ENCODE data around the gene PLB1. TPM values are rescaled to one million over a fixed set of nuclear protein-coding genes. Genes with fewer than 3 reads are reported as not detected.

Gene PLB1
- 1 to 10 TPM in 4 of 5 experiments, under 1 TPM in 1; 0.67 to 6.4 (median 1.2) TPM for total RNA-seq
- under 1 TPM; 0.47 to 0.79 TPM for polyA plus RNA-seq
- 12.7 reads per million, percentile 40 among the genes with 10 or more reads in this experiment for total RNA-seq

DNA sequence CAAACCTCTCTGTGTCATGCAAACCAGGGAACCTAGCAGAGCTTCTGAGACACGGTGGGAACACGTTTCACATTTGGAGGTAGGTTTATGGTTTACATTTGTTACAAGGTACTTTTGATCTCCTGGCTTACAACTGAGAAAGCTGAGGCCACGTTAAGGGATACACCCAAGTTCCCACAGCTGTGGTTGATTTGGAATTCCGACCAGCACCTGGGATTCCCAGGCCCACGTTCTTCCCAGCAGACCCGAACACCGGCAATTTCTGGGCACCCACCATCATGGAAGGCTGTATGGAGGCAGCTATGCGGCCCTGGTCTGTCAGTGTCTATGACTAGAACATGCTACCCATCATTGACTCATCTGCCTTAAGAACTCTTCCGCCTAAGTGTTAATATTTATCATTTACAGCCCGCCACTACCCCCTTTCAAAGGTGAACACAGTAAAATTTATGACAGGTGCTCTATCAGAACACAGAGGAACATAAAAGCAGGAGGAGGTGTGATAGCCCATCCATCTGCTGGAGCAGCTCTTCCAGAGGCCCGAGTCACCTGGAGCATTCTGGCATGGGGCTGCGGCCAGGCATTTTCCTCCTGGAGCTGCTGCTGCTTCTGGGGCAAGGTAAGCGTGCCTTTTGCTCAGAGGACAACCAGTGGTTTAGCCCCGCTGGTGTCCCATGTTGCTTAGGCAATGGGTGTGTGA is at the start of gene PLB1:
PLB1 (plus strand) TSS at position 510 of the 700 bp plus-strand sequence; CDS start at position 565, 55 bp downstream.
- no peaks in the 10 kb centered on the region for H3K4me1 ChIP-seq (ENCODE audit: control insufficient read depth in 2 of 2, insufficient read depth in 2 of 2, low read length in 2 of 2)
- ATAC-seq (no peak), DNase-seq (no peak)
- H3K27ac Mint-ChIP-seq, result no peak within 1 kb of the TSS
- H3K4me3 ChIP-seq (ENCODE audit: low read length), result no peak within 1 kb of the TSS
- intact Hi-C loops (cut with micrococcal nuclease), result no loop called here
- no peak within 1 kb of the TSS for H3K4me3 Mint-ChIP-seq
- H3K9me3 Mint-ChIP-seq, result peaks cover 0 to 6% (median 0%) of the 10 kb centered on the region in 11 donors
- H3K36me3 Mint-ChIP-seq, result no peaks in the 10 kb centered on the region
- no peaks in the 10 kb centered on the region for H3K36me3 ChIP-seq (ENCODE audit: control insufficient read depth in 2 of 3, insufficient read depth in 3 of 3, low read length in 3 of 3)
- no peak within 1 kb of the TSS for H3K27ac ChIP-seq (ENCODE audit: low read depth, low read length)
- H3K27me3 ChIP-seq (ENCODE audit: control insufficient read depth in 2 of 2, insufficient read depth in 2 of 2, low read length in 2 of 2), result no peaks in the 10 kb centered on the region
- H3K4me1 Mint-ChIP-seq, result no peaks in the 10 kb centered on the region
- POLR2A ChIA-PET, result no interaction called here
- CTCF ChIA-PET, result interaction anchor here (0.5 kb wide), 1 partner anchor 99 kb away, joined by 3 read pairs; no protein-coding TSS in a partner anchor
- H3K27me3 Mint-ChIP-seq, result peaks cover 0 to 29% (median 0%) of the 10 kb centered on the region in 5 donors
- no peaks in the 10 kb centered on the region for H3K9me3 ChIP-seq (ENCODE audit: control insufficient read depth in 2 of 3, low read length in 3 of 3)

DNA sequence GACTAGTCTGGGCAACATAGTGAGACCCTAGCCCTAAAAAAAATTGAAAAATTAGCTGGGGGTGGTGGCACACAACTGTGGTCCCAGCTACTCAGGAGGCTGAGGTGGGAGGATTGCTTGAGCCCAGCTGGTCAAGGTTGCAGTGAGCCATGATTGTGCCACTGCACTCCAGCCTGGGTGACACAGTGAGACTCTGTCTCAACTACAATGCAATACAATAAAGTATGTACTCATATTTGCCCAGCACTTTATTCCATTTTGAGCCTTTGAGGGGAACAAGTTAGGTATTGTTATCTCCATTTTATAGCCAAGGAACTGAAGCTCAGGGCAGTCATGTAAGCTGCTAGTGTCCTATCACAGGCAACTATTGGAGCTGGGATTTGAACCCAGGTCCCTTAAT is 49.3 kb upstream of the PLB1 start:
- H3K36me3 Mint-ChIP-seq, result peaks cover 0 to 9% (median 0%) of the 10 kb centered on the region in 5 donors
- H3K4me3 Mint-ChIP-seq, result no peak overlapping the region
- POLR2A ChIA-PET, result interaction anchor here (0.6 kb wide), 1 partner anchor 23 kb away, joined by 3 read pairs; no protein-coding TSS in a partner anchor
- Histone ChIP-seq H3K4me3 (ENCODE audit: low read length) (no peak overlapping the region), H3K27me3 (ENCODE audit: control insufficient read depth in 2 of 2, insufficient read depth in 2 of 2, low read length in 2 of 2) (no peaks in the 10 kb centered on the region), H3K4me1 (ENCODE audit: control insufficient read depth in 2 of 2, insufficient read depth in 2 of 2, low read length in 2 of 2) (no peaks in the 10 kb centered on the region), H3K36me3 (ENCODE audit: control insufficient read depth in 2 of 3, insufficient read depth in 3 of 3, low read length in 3 of 3) (no peaks in the 10 kb centered on the region), H3K9me3 (ENCODE audit: control insufficient read depth in 2 of 3, low read length in 3 of 3) (no peaks in the 10 kb centered on the region), H3K27ac (ENCODE audit: low read depth, low read length) (no peak overlapping the region)
- H3K9me3 Mint-ChIP-seq, result peaks cover 0 to 8% (median 0%) of the 10 kb centered on the region in 11 donors
- ATAC-seq (no peak), DNase-seq (no peak)
- no peaks in the 10 kb centered on the region for H3K27me3 Mint-ChIP-seq
- CTCF ChIA-PET, result interaction anchor here (0.6 kb wide), 1 partner anchor 23 kb away, joined by 3 read pairs; no protein-coding TSS in a partner anchor
- intact Hi-C loops (cut with micrococcal nuclease), result no loop called here
- H3K4me1 Mint-ChIP-seq, result peaks cover 0 to 51% (median 0%) of the 10 kb centered on the region in 7 donors
- no peak overlapping the region for H3K27ac Mint-ChIP-seq

- no peaks in the 10 kb centered on the region for H3K4me1 ChIP-seq (ENCODE audit: control insufficient read depth in 2 of 2, insufficient read depth in 2 of 2, low read length in 2 of 2)
- H3K9me3 Mint-ChIP-seq, result peaks cover 0 to 5% (median 0%) of the 10 kb centered on the region in 11 donors
- H3K4me3 ChIP-seq (ENCODE audit: low read length), result no peak overlapping the region
- ATAC-seq (no peak), DNase-seq (no peak)
- intact Hi-C loops (cut with micrococcal nuclease), result no loop called here
- no peaks in the 10 kb centered on the region for H3K27me3 ChIP-seq (ENCODE audit: control insufficient read depth in 2 of 2, insufficient read depth in 2 of 2, low read length in 2 of 2)
- no peaks in the 10 kb centered on the region for H3K27me3 Mint-ChIP-seq
- H3K27ac Mint-ChIP-seq, result no peak overlapping the region
- no peaks in the 10 kb centered on the region for H3K36me3 ChIP-seq (ENCODE audit: control insufficient read depth in 2 of 3, insufficient read depth in 3 of 3, low read length in 3 of 3)
- ChIA-PET POLR2A (interaction anchor here (0.7 kb wide), 1 partner anchor 18 kb away, joined by 3 read pairs; no protein-coding TSS in a partner anchor), CTCF (no interaction called here)
- H3K9me3 ChIP-seq (ENCODE audit: control insufficient read depth in 2 of 3, low read length in 3 of 3), result no peaks in the 10 kb centered on the region
- H3K4me3 Mint-ChIP-seq, result no peak overlapping the region
- H3K4me1 Mint-ChIP-seq, result peaks cover 0 to 53% (median 0%) of the 10 kb centered on the region in 7 donors
- H3K27ac ChIP-seq (ENCODE audit: low read depth, low read length), result no peak overlapping the region
- peaks cover 0 to 5% (median 0%) of the 10 kb centered on the region in 5 donors for H3K36me3 Mint-ChIP-seq
These were observed 48.8 kb upstream of the PLB1 start for GRCh38 chr2:28447086-28447485.

- Histone ChIP-seq H3K27ac (ENCODE audit: low read depth, low read length) (no peak overlapping the region), H3K36me3 (ENCODE audit: control insufficient read depth in 2 of 3, insufficient read depth in 3 of 3, low read length in 3 of 3) (no peaks in the 10 kb centered on the region), H3K4me3 (ENCODE audit: low read length) (no peak overlapping the region), H3K9me3 (ENCODE audit: control insufficient read depth in 2 of 3, low read length in 3 of 3) (no peaks in the 10 kb centered on the region), H3K4me1 (ENCODE audit: control insufficient read depth in 2 of 2, insufficient read depth in 2 of 2, low read length in 2 of 2) (no peaks in the 10 kb centered on the region), H3K27me3 (ENCODE audit: control insufficient read depth in 2 of 2, insufficient read depth in 2 of 2, low read length in 2 of 2) (no peaks in the 10 kb centered on the region)
- peak overlapping the region in 1 of 10 donors; percentile 10 for H3K4me3 Mint-ChIP-seq
- H3K27me3 Mint-ChIP-seq, result no peaks in the 10 kb centered on the region
- H3K4me1 Mint-ChIP-seq, result peaks cover 0 to 57% (median 0%) of the 10 kb centered on the region in 7 donors
- H3K9me3 Mint-ChIP-seq, result peaks cover 0 to 2% (median 0%) of the 10 kb centered on the region in 11 donors
- peaks cover 0 to 4% (median 0%) of the 10 kb centered on the region in 5 donors for H3K36me3 Mint-ChIP-seq
- peak overlapping the region in 3 of 9 donors; percentile 8 to 58 (median 32) for H3K27ac Mint-ChIP-seq
- POLR2A ChIA-PET, result no interaction called here
- intact Hi-C loops (cut with micrococcal nuclease), result loop anchor here in 1 of 2 donors (2.0 kb wide), 1 partner anchor 23 kb away; no protein-coding TSS in a partner anchor
- peak; percentile 67 for ATAC-seq
- CTCF ChIA-PET, result no interaction called here
- no peak for DNase-seq
These were observed 47.7 kb upstream of the PLB1 start for GRCh38 chr2:28447943-28448792.

DNA sequence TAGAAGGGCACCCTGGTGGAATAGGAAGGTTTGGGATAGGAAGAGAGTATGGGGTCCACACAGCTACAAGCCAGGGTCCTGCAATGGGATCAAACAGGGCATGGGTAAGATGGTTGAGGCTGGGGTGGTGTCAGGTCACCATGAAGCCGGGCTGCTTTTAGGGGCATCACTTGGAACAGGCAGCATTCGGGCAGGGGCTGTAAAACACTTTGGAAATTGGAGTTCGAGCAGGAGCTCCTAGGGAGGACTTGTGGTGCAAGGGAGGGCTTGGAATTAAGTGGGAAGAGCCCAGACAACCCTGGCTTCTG is 47.1 kb upstream of the PLB1 start:
- H3K9me3 ChIP-seq (ENCODE audit: control insufficient read depth in 2 of 3, low read length in 3 of 3), result no peaks in the 10 kb centered on the region
- H3K27me3 ChIP-seq (ENCODE audit: control insufficient read depth in 2 of 2, insufficient read depth in 2 of 2, low read length in 2 of 2), result no peaks in the 10 kb centered on the region
- ATAC-seq, result no peak
- no peaks in the 10 kb centered on the region for H3K9me3 Mint-ChIP-seq
- CTCF ChIA-PET, result no interaction called here
- no peaks in the 10 kb centered on the region for H3K4me1 ChIP-seq (ENCODE audit: control insufficient read depth in 2 of 2, insufficient read depth in 2 of 2, low read length in 2 of 2)
- no peaks in the 10 kb centered on the region for H3K36me3 ChIP-seq (ENCODE audit: control insufficient read depth in 2 of 3, insufficient read depth in 3 of 3, low read length in 3 of 3)
- peaks cover 0 to 57% (median 0%) of the 10 kb centered on the region in 7 donors for H3K4me1 Mint-ChIP-seq
- no peak for DNase-seq
- H3K4me3 Mint-ChIP-seq, result no peak overlapping the region
- no peaks in the 10 kb centered on the region for H3K27me3 Mint-ChIP-seq
- H3K36me3 Mint-ChIP-seq, result no peaks in the 10 kb centered on the region
- H3K27ac ChIP-seq (ENCODE audit: low read depth, low read length), result no peak overlapping the region
- intact Hi-C loops (cut with micrococcal nuclease), result loop anchor here in 1 of 2 donors (2.0 kb wide), 1 partner anchor 24 kb away; no protein-coding TSS in a partner anchor
- POLR2A ChIA-PET, result no interaction called here
- H3K4me3 ChIP-seq (ENCODE audit: low read length), result no peak overlapping the region
- peak overlapping the region in 1 of 9 donors; percentile 58 for H3K27ac Mint-ChIP-seq

- ChIA-PET POLR2A (no interaction called here), CTCF (no interaction called here)
- H3K4me3 Mint-ChIP-seq, result peak overlapping the region in 1 of 10 donors; percentile 39
These were observed 46.8 kb upstream of the PLB1 start for GRCh38 chr2:28449126-28449487.

More at GRCh38 chr2:28449126-28449487, 46.8 kb upstream of the PLB1 start:
- H3K4me1 ChIP-seq (ENCODE audit: control insufficient read depth in 2 of 2, insufficient read depth in 2 of 2, low read length in 2 of 2), result no peaks in the 10 kb centered on the region
- Mint-ChIP-seq H3K27me3 (no peaks in the 10 kb centered on the region), H3K9me3 (no peaks in the 10 kb centered on the region), H3K4me1 (peaks cover 0 to 57% (median 0%) of the 10 kb centered on the region in 7 donors), H3K27ac (peak overlapping the region in 1 of 9 donors; percentile 75), H3K36me3 (no peaks in the 10 kb centered on the region)
- no peaks in the 10 kb centered on the region for H3K36me3 ChIP-seq (ENCODE audit: control insufficient read depth in 2 of 3, insufficient read depth in 3 of 3, low read length in 3 of 3)
- no peaks in the 10 kb centered on the region for H3K9me3 ChIP-seq (ENCODE audit: control insufficient read depth in 2 of 3, low read length in 3 of 3)
- H3K4me3 ChIP-seq (ENCODE audit: low read length), result no peak overlapping the region
- no peak for ATAC-seq
- no peak overlapping the region for H3K27ac ChIP-seq (ENCODE audit: low read depth, low read length)
- H3K27me3 ChIP-seq (ENCODE audit: control insufficient read depth in 2 of 2, insufficient read depth in 2 of 2, low read length in 2 of 2), result no peaks in the 10 kb centered on the region
- intact Hi-C loops (cut with micrococcal nuclease), result loop anchor here in 1 of 2 donors (2.0 kb wide), 1 partner anchor 24 kb away; no protein-coding TSS in a partner anchor
- DNase-seq, result no peak

Measured in naive thymus-derived CD4-positive, alpha-beta T cell (primary cell).